ENCODE measurements around the gene TRMU. TPM values are rescaled to one million over a fixed set of nuclear protein-coding genes. Genes with fewer than 3 reads are reported as not detected.

Gene TRMU
- total RNA-seq, 4 donors from 2014 or later: 9.1 to 14.4 (median 13.0) TPM

- Histone ChIP-seq H3K4me1 (peaks cover 0 to 5% of the 10 kb centered on the region in 2 donors), H3K27ac (no peak overlapping the region), H3K27me3 (no peaks in the 10 kb centered on the region), H3K4me3 (no peak overlapping the region), H3K36me3 (no peaks in the 10 kb centered on the region), H3K9me3 (no peaks in the 10 kb centered on the region)
- no peak for TF ChIP-seq CTCF (IDR thresholded peaks at IDR 0.05 in 4 of 5, conservative IDR thresholded peaks at IDR 0.05 in 1 of 5)
- TF ChIP-seq POLR2A (IDR thresholded peaks at IDR 0.05): no peak
- intact Hi-C loops (cut with DNase I; ENCODE audit: low total_unique reads): loop anchor here (2.0 kb wide), 1 partner anchor 321 kb away; no protein-coding TSS in a partner anchor
- DNase-seq (no peak), ATAC-seq (no peak)
- in situ Hi-C loops (cut with MboI; ENCODE audit: low sequenced_read_pairs in 4 of 4): loop anchor here in 2 of 4 donors (10.0 kb wide), 3 partner anchors 191 to 321 kb away; no protein-coding TSS in a partner anchor
Observed at GRCh38 chr22:46315976-46316375, 19.5 kb upstream of the TRMU start.

GRCh38 chr22:46317646-46318045, 17.9 kb upstream of the TRMU start:
- ATAC-seq (no peak), DNase-seq (no peak)
- intact Hi-C loops (cut with DNase I; ENCODE audit: low total_unique reads) (no loop called here), in situ Hi-C loops (cut with MboI; ENCODE audit: low sequenced_read_pairs in 4 of 4) (loop anchor here in 2 of 4 donors (10.0 kb wide), 3 partner anchors 193 to 323 kb away; no protein-coding TSS in a partner anchor)
- TF ChIP-seq CTCF (IDR thresholded peaks at IDR 0.05 in 4 of 5, conservative IDR thresholded peaks at IDR 0.05 in 1 of 5) (no peak), POLR2A (IDR thresholded peaks at IDR 0.05) (no peak)
- Histone ChIP-seq H3K36me3 (no peaks in the 10 kb centered on the region), H3K4me3 (no peak overlapping the region), H3K9me3 (no peaks in the 10 kb centered on the region), H3K27me3 (no peaks in the 10 kb centered on the region), H3K4me1 (peaks cover 0 to 5% of the 10 kb centered on the region in 2 donors), H3K27ac (no peak overlapping the region)

DNA sequence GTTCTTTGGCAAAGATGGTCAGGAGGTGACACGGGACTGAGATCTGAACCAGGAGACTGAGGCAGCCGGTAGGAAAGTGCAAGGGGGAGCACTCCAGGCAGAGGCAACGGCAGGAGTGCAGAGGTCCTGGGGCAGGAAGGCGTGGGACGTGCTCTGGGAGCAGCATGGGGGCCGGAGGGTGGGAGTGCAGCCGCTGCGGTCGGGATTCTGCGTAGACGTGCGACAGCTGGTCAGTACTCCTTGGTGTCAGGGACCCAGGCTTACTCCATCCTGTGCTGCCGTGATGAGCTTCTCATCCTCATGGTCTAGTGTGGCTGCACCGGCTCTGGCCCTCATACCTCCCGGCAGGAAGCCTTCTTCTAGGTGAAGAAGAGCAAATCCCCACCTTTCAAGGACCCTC, 16.9 kb upstream of the TRMU start:
- in situ Hi-C loops (cut with MboI; ENCODE audit: low sequenced_read_pairs in 4 of 4): loop anchor here in 2 of 4 donors (10.0 kb wide), 3 partner anchors 194 to 324 kb away; no protein-coding TSS in a partner anchor
- TF ChIP-seq CTCF (IDR thresholded peaks at IDR 0.05 in 4 of 5, conservative IDR thresholded peaks at IDR 0.05 in 1 of 5): no peak
- no peak for TF ChIP-seq POLR2A (IDR thresholded peaks at IDR 0.05)
- ATAC-seq (no peak), DNase-seq (no peak)
- H3K27me3 ChIP-seq: no peaks in the 10 kb centered on the region
- no peak overlapping the region for H3K27ac ChIP-seq
- H3K4me1 ChIP-seq: peaks cover 0 to 5% of the 10 kb centered on the region in 2 donors
- intact Hi-C loops (cut with DNase I; ENCODE audit: low total_unique reads): no loop called here
- H3K9me3 ChIP-seq: no peaks in the 10 kb centered on the region
- H3K36me3 ChIP-seq: no peaks in the 10 kb centered on the region
- no peak overlapping the region for H3K4me3 ChIP-seq

GRCh38 chr22:46319319-46319718, 16.2 kb upstream of the TRMU start:
- intact Hi-C loops (cut with DNase I; ENCODE audit: low total_unique reads) (no loop called here), in situ Hi-C loops (cut with MboI; ENCODE audit: low sequenced_read_pairs in 4 of 4) (loop anchor here in 2 of 4 donors (10.0 kb wide), 3 partner anchors 195 to 325 kb away; no protein-coding TSS in a partner anchor)
- no peaks in the 10 kb centered on the region for H3K36me3 ChIP-seq
- DNase-seq (no peak), ATAC-seq (no peak)
- no peak overlapping the region for H3K27ac ChIP-seq
- H3K9me3 ChIP-seq: no peaks in the 10 kb centered on the region
- no peak overlapping the region for H3K4me3 ChIP-seq
- TF ChIP-seq CTCF (IDR thresholded peaks at IDR 0.05 in 4 of 5, conservative IDR thresholded peaks at IDR 0.05 in 1 of 5) (no peak), POLR2A (IDR thresholded peaks at IDR 0.05) (no peak)
- H3K4me1 ChIP-seq: no peaks in the 10 kb centered on the region
- no peaks in the 10 kb centered on the region for H3K27me3 ChIP-seq

All from gastrocnemius medialis (tissue), 4 donors.